Left ventricle myocardium inferior (tissue), 1 donor: Measurements from ENCODE around the gene SEMA6A. TPM values are rescaled to one million over a fixed set of nuclear protein-coding genes. Genes with fewer than 3 reads are reported as not detected.

Source experiments
- DNase-seq: peaks from one replicate; pipeline ENCODE4 v3.0.0-alpha.2; 2020
- H3K27ac ChIP-seq: fragments of 200-600 bp; replicated peaks from 2 replicates; pipeline ENCODE4 v1.8.0; 2021
- H3K27me3 ChIP-seq: fragments of 200-600 bp; 2 replicates; pipeline ENCODE4 v1.8.0; 2021; ENCODE audit warnings: low read depth
- H3K36me3 ChIP-seq: fragments of 200-600 bp; 2 replicates; pipeline ENCODE4 v1.8.0; 2021
- H3K4me1 ChIP-seq: fragments of 200-600 bp; 2 replicates; pipeline ENCODE4 v1.8.0; 2021
- H3K4me3 ChIP-seq: fragments of 200-600 bp; 2 replicates; pipeline ENCODE4 v1.8.0; 2021; ENCODE audit warnings: mild to moderate bottlenecking, moderate library complexity
- H3K9me3 ChIP-seq: fragments of 200-600 bp; replicated peaks from 2 replicates; pipeline ENCODE4 v1.8.0; 2021
- intact Hi-C: fragments of 100-400 bp; cut with micrococcal nuclease; formaldehyde crosslinking; loops from one replicate; pipeline ENCODE4 v1.11.0; 2022
- total RNA-seq: library from RNA; stranded (reverse); fragmentation: NEBNext Ultra II Directional; extraction: Animal tissue kit (Norgen Biotek cat#: 25700); gene quantifications from one replicate; pipeline ENCODE4 v1.2.1, GENCODE V29; 2021
- TF ChIP-seq, protein P1 (sequence below): fragments of 200-600 bp; IDR thresholded peaks from 2 replicates; pipeline ENCODE4 v1.8.0; 2021; ENCODE audit warnings: antibody characterized with exemption, mild to moderate bottlenecking, borderline replicate concordance
- donor health status: DM: no; HTN: yes; CAD: no; lungs with severe emphysema.

Gene SEMA6A
- total RNA-seq, 1 donor from 2014 or later: 6.3 TPM

DNA sequence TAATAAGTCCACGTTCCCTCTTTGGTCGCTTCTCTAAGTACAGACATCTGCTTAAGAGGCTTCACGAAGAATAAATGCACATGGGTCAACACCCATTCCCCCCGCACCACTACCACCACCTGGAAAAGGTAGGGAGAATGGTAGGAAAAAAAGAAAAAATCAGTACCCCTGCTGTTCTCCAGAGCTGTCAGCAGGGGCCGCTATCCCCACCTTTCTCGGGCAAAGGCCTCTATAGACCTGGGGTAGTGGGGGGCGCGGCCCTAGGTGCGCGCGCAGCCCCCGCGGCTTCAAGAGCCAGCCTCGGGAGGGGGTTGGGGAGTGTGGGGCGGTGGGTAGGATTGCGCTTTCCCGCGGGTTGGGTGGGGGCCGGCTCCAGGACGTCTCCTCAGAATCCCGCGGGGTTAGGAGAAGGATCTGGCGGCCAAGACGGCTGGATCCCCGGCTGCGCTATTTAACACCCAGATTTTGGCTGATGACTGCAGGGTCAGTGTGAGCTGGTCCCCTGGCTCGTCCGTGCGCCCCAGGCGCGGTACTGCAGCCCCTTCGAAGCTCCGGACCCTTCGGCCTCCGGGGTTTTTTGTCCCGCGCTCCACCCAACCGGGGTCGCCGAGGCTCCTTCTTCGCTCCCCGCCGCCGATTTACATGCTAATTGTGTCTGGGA is 1.6 kb upstream of the SEMA6A start:
- TF ChIP-seq, protein P1, sequence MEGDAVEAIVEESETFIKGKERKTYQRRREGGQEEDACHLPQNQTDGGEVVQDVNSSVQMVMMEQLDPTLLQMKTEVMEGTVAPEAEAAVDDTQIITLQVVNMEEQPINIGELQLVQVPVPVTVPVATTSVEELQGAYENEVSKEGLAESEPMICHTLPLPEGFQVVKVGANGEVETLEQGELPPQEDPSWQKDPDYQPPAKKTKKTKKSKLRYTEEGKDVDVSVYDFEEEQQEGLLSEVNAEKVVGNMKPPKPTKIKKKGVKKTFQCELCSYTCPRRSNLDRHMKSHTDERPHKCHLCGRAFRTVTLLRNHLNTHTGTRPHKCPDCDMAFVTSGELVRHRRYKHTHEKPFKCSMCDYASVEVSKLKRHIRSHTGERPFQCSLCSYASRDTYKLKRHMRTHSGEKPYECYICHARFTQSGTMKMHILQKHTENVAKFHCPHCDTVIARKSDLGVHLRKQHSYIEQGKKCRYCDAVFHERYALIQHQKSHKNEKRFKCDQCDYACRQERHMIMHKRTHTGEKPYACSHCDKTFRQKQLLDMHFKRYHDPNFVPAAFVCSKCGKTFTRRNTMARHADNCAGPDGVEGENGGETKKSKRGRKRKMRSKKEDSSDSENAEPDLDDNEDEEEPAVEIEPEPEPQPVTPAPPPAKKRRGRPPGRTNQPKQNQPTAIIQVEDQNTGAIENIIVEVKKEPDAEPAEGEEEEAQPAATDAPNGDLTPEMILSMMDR: peak; percentile 88
- Histone ChIP-seq H3K27ac (peak overlapping the region; percentile 83), H3K27me3 (peaks cover 27% of the 10 kb centered on the region), H3K4me3 (peak overlapping the region; percentile 79), H3K36me3 (no peaks in the 10 kb centered on the region), H3K4me1 (peaks cover 52% of the 10 kb centered on the region), H3K9me3 (no peaks in the 10 kb centered on the region)
- DNase-seq: peak; percentile 49
- intact Hi-C loops: loop anchor here (5.0 kb wide), 1 partner anchor 371 kb away; no protein-coding TSS in a partner anchor

- H3K4me1 ChIP-seq: peaks cover 52% of the 10 kb centered on the region
- H3K27ac ChIP-seq: peak overlapping the region; percentile 83
- no peaks in the 10 kb centered on the region for H3K36me3 ChIP-seq
- peak overlapping the region; percentile 79 for H3K4me3 ChIP-seq
- intact Hi-C loops: loop anchor here (5.0 kb wide), 1 partner anchor 372 kb away; no protein-coding TSS in a partner anchor
- TF ChIP-seq, protein P1: no peak
- peaks cover 34% of the 10 kb centered on the region for H3K27me3 ChIP-seq
- DNase-seq: no peak
- H3K9me3 ChIP-seq: no peaks in the 10 kb centered on the region
These were observed 866 bp upstream of the SEMA6A start for GRCh38 chr5:116575326-116576052.

- TF ChIP-seq, protein P1: no peak
- H3K27me3 ChIP-seq: peaks cover 50% of the 10 kb centered on the region
These were observed 789 bp downstream of the SEMA6A start for GRCh38 chr5:116573702-116574366.

GRCh38 chr5:116573279-116573701 is 1.3 kb downstream of the SEMA6A start:
- intact Hi-C loops: no loop called here
- no peaks in the 10 kb centered on the region for H3K9me3 ChIP-seq
- H3K27ac ChIP-seq: peak overlapping the region; percentile 83
- TF ChIP-seq, protein P1: no peak
- DNase-seq: peak; percentile 22
- peaks cover 52% of the 10 kb centered on the region for H3K27me3 ChIP-seq
- peaks cover 52% of the 10 kb centered on the region for H3K4me1 ChIP-seq
- H3K4me3 ChIP-seq: peak overlapping the region; percentile 79
- H3K36me3 ChIP-seq: no peaks in the 10 kb centered on the region

More at GRCh38 chr5:116573702-116574366, 789 bp downstream of the SEMA6A start:
- peak overlapping the region; percentile 83 for H3K27ac ChIP-seq
- intact Hi-C loops: no loop called here
- peak; percentile 22 for DNase-seq
- peak overlapping the region; percentile 79 for H3K4me3 ChIP-seq
- no peaks in the 10 kb centered on the region for H3K36me3 ChIP-seq
- H3K4me1 ChIP-seq: peaks cover 52% of the 10 kb centered on the region
- H3K9me3 ChIP-seq: no peaks in the 10 kb centered on the region

GRCh38 chr5:116572350-116573278 is 2.0 kb downstream of the SEMA6A start:
- peak overlapping the region; percentile 83 for H3K27ac ChIP-seq
- H3K36me3 ChIP-seq: no peaks in the 10 kb centered on the region
- peaks cover 52% of the 10 kb centered on the region for H3K4me1 ChIP-seq
- peaks cover 52% of the 10 kb centered on the region for H3K27me3 ChIP-seq
- H3K9me3 ChIP-seq: no peaks in the 10 kb centered on the region
- TF ChIP-seq, protein P1: no peak
- intact Hi-C loops: no loop called here
- peak overlapping the region; percentile 79 for H3K4me3 ChIP-seq
- DNase-seq: peak; percentile 39
